HG03045 (cell line): ENCODE results near the gene HNRNPK.
"Not testable (repeated sequence)": the region's sequence is repeated elsewhere in the genome, so short reads cannot be mapped to it uniquely, and the experiment has no call there.

Source experiments
- ATAC-seq: cut with Tn5 transposase; IDR thresholded peaks from one replicate; pipeline ENCODE4 v1.9.1; 2021; ENCODE audit warnings: mild to moderate bottlenecking, moderate library complexity; ENCODE audit not compliant: unreplicated experiment

Gene HNRNPK

DNA sequence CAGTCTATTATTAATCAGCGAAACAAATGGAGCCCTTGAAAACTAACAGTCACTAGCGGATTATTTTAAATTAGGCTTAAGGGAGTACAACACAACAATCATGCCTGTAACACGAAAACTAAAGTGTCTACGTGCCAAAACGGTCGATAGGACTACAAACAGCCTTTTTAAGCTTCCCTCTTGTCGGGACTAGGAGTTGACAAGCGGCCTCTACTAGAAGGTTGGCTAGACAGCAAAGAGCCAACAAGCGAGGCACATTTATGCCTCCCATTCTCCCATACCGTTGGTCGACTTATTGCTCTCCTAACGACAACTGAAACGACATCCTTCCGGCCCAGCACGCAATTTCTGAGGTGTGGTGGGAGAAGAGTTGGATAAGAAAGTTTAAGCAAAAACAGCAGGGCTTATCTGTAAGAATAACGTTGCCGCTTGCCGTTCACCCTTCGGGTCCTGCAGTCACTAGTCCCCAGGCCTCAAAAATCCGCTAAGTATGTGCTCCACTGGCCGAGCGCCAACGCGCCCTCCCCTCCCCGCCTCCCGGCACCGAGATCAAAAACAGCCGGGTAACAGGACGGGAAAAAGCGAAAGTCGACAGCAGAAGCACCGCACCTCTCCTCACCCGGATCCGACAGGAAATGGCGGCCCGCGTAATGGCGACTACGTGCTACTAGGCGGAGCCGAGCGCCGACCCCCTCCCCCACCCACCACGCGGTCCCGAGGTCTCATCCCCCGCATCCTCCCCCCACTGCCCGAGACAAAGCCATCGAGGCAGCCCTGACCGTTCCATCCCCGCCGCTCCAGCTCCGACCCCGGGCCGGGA, 813 bp downstream of the HNRNPK start:
- peak; percentile 25 for ATAC-seq

DNA sequence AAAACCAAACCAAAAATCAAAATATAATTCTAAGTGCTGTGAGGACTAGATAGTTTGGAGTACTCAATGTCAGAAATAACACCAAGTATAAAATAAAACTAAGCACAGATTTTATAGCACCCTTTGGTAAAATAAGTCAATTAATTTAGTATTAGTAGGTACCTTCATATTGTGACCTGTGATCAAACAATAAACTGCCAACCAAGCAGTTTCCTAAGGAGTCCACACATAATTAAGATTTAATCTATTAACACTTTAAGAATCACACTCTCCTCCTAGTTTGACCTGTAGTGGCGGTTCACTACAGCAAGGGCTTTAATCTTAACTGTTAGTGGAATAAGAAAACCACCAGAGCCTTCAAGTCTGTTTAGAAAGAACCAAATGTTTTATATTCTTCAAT, 2.8 kb downstream of the HNRNPK start:
- no peak for ATAC-seq

DNA sequence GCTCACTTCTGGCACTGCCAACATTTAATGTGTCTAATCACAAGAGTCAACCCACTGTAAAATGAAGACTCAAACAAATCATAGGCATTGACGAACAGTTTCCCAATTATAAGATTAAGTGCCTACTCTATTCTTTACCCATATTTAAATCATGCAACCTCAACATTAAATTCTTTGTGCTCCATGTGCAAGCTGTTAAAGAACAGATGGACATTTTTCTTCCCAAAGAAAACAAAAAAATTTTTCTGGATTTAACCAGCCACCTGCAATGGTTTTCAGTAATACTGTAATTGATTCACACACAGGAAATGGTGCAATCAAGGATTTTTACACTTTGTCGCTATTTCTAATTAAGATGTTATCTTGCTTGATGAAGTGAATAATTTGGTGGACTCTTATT, 3.6 kb downstream of the HNRNPK start:
- no peak for ATAC-seq

DNA sequence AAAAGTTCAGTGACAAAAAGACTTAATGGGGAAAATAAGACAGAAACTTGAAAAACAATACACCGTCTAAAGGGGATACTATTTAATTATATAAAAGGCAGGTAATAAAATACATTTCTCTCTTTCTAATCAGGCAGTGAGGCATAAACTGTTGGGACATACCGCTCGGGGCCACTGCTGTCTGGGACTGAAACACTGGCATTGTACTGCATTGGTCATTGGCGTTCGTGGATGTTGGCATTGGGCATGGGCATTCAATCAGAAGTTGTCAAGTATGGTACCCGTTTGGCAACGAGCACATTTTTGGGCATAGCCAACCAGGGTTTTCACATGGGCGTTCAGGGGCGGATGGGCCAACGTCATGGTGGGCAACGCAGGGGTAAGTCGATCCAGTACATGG, 4.7 kb downstream of the HNRNPK start:
- ATAC-seq, result no peak

DNA sequence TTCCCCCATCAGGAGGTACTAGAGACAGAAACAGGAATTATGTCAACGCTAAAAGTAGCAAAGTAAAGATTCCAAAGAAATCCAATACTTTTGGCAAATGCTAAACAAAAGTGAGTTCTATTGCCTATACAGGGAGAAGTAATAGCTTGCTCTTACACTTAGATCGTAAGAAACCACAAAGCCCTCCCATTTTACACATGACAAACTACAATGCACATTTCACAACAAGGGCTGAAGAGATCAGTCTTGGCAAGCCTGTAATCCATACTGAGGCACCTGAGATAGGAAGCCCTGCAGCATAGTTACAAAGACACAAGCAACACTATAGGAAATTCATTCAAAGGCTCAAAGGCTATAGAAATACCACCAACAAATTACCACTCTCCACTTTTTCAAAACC, 7.7 kb downstream of the HNRNPK start:
- ATAC-seq, result no peak

DNA sequence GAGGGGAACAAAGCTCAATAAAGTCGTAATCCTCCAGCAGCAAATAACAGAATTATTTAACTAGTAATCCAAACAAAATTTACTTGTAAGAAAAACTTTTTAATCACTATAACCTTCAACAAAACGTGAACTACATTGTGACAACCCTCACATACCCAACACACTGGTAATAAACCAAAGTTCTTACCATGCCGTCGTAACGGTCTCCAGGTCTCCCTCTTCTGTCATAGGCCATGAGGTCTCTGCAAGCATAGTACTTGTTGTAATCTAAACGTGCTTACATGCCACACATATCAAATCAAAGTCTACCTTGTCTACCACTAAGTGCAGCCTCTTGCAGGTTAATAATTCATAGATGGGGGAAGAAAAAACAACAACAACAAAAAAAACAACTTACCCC, 8.5 kb downstream of the HNRNPK start:
- no peak for ATAC-seq

DNA sequence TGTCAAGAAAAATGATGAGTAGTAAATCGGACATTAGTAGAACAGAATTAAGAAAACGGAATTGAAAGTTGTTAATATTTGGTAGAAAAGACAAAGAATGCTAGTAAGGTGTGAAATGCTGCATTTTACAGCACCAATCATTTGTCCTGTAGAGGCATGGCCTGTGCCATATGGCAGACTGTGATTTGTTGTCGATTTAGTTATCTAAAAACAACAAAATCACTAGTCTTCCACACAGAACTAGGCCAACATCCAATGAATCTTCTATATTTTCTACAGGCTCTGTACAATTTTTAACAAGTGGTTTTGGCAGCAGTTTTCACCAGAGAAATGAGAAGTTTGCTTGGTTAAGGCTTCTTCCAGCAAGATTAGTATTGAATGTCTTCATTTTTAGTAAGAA, 10.4 kb downstream of the HNRNPK start:
- ATAC-seq, result no peak

DNA sequence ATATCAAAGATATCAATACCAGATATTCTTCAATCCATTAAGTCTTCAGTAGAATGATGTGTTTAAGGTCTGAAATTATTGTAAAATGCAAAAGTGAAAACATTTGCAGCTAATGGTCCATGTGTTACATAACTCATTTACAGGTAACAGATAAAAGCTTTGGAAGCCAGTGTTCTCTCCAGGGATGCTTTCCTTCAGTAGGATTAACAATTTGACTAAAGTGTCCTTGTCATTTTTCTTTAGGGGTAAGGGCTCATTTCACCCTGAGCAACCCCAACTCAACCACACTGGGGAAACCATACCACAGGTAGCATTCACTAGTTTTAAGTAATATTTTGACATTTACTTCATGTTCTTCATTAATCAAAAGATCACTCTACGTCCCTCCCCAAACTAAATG, 12.9 kb downstream of the HNRNPK start:
- ATAC-seq, result no peak

DNA sequence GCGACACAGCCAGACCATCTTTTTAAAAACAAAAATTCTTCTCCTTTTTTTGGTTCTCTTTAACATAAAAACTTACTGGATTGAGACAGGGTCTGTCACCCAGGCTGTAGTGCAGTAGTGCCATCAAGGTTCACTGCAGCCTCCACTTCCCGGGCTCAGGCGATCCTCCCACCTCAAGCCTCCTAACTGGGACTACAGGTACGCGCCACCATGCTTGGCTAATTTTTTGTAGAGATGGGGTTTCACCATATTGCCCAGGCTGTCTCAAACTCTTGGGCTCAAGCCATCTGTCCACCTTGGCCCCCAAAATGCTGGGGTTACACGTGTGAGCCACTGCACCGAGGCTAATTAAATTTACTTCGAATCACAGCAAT, 13.8 kb downstream of the HNRNPK start:
- no peak for ATAC-seq

DNA sequence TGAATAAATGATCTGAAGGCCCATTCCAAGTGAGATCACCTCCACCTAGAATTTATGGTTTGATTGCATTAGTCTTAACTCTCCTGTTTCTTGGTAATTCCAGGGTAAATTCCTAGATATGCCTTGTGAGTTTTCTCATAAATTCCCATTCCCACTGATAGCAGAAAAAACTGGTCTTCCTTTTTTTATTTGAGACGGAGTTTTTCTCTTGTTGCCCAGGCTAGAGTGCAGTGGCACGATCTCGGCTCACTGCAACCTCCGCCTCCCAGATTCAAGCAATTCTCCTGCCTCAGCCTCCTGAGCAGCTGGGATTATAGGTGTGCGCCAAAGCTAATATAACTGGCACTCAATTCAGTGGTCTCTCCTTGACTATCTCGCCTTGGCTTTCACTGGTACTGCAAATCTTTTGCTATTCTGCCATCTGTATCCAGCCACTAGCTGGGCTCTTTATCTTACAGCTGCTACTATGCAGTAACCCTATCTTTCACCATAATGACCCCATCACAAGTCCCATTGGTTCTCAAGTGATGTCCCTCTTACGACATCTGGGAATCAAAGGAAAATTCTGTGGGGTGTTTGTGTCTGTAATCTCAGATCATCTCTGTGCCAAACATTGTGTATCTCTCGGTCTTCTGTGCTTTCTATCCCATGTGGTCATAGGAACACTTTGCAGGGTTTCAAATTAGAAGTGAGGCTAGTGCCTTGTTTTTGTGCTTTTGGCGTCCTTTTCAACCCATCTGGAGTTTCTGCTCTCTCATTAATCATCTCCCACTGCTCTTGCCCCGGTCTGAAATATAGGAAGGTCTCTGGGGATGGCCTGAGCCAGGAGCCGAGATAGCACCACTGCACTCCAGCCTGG, 14.4 kb downstream of the HNRNPK start:
- no peak for ATAC-seq

DNA sequence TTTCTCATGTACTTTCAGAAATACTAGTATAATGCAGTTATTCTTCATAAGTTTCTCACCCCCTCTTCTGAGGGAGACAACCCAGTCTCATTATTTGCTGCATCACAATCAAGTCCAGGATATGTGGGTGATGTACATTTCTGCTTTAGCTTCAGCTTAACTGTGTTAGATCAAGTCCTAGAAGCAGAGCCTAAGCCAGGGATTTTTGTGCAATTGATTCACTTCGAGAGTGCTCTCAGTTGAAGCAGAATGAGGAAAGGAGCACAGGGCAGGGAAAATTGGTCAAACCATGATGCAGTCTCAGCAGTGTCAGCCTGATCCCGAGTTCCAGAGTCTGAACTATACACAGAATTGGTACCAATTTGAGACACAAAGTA, 15.1 kb downstream of the HNRNPK start:
- no peak for ATAC-seq

DNA sequence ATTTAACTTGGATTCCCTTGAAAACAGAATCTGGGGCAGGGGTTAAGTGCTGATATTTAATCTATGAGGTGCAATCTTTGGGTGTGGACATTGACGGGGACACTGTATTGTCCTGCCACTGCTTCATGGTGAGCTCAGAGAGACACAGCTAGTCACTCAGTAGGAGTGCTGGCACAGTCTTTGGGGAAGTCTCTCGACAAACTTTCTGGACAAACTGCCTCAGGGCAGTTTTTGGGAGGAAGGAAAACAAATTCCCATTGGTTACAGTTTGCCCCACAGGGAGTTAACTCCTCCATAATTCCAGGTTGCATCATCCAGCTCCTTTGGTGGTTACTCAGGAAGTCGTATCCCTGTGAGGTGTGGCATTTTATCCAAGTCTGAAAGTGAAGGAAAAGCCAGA, 17.9 kb downstream of the HNRNPK start:
- no peak for ATAC-seq

DNA sequence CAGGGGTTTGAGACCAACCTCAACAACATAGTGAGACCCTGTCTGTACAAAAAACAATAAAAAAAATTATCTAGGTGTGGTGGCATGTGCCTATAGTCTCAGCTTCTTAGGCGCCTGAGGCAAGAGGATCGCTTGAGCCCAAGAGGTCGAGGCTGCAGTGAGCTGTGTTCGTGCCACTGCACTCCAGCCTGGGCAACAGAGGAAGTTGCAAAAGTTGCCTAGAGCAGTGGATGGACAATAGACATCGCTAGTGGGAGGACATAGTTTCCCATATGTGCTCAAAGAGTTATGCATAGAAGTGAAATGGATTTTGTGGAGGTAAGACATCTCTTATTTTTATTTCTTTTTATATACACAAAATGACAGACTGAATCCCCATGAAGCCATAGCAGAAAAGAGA, 19.0 kb downstream of the HNRNPK start:
- no peak for ATAC-seq

DNA sequence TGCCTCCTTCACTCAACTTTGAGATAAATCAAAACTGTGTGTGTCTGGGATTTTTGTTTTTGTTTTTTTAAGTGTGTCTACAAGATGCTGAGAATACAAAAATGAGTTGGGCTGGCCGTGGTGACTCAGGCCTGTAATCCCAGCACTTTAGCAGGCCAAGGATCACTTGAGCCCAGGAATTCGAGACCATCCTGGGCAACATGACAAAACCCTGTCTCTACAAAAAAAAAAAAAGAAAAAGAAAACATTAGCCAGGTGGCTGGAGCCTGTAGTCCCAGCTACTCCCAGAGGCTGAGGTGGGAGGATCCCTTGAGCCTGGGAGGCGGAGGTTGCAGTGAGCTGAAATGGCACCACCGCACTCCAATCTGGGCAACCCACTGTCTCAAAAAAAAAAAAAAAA, 21.0 kb downstream of the HNRNPK start:
- no peak for ATAC-seq

DNA sequence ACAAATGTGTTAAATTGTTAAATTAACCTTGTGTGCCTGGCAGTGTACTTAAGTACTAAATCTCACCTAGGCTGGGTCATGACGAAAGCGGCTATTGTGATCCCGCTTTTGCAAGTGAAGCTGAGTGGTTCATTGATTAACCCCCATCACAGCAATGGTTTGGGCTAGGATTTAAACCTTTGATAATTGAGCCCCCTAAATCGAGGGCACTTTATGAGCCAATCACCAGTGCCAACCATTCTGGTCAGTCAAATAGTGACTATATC, 22.8 kb downstream of the HNRNPK start:
- no peak for ATAC-seq

DNA sequence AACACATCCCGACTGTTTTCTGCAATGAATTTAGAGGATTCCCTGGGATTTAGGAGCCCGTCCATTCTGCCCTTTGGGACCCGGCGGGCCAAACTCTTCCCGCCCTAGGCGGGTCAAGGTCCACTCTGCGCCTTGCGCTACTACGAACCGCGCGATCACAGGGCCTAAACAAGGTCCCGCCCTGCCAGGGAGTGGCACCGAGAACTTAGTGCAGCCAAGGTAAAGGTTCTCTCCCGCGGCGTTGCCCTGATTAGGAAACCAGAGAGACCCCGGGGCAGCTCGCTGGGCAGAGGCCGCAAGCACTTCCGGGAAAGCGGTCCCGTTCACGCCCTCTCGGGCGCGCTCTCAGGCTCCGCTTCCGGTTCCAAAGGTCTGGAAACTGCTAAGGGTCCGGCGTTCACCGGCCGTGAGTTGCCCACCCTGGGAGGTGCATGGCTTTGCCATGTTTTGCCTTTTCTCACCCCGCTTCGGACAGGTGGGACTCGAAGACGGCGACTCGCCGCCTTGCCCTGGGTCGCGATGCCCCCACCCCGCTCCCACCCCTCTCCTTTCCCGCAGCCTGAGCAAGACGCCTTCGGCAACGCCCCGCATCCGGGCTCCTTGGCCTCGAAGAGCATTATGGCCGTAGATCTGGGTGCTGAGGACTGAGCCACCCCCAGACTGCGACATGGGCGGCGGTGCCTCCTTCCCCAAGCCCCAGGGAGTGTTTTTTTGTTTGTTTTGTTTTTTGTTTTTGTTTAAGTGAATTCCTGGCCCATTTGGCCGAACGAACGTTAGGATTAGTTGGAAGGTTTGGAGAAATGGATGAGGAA, 23.4 kb downstream of the HNRNPK start:
- ATAC-seq, result peak; percentile 85

DNA sequence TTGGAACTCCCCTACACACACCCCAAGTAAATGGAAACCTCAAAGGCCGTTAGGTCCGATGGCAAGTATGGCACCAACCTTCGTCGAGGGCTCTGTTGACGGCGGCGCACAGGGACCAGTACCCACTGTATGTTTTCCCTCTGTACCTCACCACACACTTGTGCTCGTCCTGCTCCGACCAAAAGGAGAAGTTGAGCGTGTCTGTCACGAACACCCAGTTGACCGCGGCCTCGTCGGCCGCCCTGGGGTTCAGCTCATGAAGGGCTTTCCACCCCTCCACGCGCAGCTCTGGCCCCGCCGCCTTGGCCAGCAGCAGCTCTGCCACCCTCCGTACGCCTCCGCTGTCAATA, 24.0 kb downstream of the HNRNPK start:
- peak; percentile 63 for ATAC-seq

DNA sequence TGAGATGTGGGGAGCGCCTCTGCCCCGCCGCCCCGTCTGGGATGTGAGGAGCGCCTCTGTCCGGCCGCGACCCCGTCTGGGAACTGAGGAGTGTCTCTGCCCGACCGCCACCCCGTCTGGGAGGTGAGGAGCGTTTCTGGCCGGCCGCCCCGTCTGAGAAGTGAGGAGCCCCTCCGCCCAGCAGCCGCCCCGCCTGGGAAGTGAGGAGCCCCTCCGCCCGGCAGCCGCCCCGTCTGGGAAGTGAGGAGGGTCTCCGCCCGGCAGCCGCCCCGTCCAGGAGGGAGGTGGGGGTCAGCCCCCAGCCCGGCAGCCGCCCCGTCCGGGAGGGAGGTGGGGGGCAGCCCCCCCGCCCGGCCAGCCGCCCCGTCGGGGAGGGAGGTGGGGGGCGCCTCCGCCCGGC, 31.9 kb downstream of the HNRNPK start:
- ATAC-seq, result not testable (repeated sequence)

DNA sequence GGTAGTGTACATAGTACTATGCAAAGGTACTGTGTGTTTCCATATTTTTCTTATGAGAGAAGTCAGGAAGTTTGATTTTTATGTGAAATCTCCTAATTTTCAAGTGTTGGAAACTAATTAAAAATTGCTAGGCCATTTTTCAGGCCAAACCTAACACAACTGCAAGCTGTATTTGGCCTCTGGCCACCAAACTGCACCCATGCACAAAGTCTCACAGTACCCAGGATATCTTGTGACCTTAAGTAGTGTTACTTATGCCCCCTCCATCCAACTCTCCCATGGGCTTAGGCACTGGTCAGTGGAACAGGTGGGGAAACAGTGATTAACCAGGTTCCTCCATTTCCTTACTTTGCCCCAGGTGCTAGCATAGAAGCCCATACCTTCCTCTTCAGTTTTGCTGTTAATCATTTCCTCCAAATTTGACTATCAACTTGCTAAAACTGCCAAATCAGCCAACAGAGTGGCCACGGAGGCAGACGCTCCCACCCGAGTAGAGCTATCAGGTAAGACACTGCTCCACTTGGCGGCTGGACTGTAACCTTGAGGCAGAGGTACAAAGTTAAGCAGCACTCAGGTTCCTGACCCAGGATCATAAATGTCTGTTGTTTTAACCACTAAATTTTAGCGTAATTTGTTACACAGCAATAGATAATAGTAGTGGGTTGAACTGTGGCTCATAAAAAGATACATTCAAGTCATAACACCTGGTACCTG, 39.3 kb downstream of the HNRNPK start:
- ATAC-seq, result no peak

DNA sequence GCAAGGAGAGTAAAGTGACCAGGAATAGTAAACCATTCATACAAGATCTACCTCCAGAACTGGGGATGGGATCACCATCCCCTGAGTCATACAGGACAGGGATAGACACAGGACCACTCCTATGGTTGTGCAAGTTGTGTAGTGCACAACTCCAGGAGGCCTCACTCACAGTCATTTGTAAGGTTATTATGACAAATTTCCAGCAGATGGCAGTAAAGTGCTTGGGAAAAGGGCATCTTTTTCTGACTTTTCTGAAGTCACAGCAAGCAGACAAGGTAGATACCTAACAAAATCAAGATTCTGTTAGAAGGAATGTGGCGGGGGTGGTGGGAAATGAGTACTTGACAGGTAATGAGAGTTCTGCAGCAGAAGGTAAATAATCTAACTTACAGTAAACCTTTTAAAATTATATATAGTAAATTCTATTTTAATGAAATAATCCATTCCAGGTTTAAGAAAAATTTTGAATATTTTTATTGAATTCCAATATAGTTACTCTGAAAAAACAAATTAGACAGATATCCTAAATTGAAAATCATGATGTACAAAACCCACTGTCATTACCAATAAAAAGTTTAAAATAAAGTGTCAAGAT, 42.1 kb downstream of the HNRNPK start:
- peak; percentile 77 for ATAC-seq

DNA sequence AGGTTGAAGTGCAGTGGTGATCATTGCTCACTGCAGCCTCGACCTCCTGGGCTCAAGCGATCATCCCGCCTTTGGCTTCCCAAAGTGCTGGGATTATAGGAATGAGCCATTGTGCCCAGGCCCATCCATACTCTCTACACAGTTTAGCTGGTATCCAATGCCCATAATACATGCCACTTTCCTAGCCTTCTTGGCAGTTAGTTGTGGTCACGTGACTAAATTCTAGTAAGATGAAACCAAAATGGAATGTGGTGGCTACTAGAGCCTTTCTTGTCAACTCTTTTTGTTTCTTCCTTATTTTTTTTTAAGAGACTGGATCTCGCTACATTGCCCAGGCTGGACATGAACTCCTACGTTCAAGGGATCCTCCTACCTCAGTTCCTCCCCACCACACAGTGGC, 43.5 kb downstream of the HNRNPK start:
- no peak for ATAC-seq
